ENCODE results near the gene LASP1NB.

LASP1NB gene

DNA sequence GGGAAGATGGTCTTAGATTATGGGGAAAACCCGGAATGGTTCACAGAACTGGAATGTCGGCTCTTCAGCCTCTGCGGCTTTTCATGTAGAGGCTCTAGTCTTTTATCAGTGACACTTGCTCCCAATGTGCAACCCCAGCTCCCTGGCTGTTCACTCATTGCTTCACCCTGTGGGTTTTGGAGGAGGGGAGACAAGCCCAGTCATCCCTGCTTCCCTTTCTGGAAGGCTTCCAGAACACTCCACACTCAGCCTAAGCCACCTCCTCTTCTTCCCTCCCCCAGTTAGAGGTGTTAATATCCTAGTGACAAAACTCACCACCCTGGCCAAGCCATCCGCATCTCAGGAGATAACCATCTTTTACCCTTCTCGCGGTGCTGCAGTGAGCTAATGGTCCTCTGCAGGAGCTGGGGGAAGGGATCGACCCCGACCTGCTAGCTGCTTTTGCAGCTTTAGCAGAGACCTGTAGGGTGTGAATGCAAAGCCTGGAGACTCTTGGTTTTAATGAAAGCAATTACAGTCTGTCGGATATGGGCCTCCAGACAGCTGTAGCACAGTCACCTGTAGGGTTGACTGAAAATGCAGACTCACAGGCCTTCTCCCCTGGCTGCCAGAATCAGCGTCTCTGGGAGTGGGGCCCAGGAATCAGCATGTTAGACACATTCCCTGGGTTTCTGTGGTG lies 24.3 kb upstream of the LASP1NB start:
- no peak overlapping the region for H3K9ac ChIP-seq (ENCODE audit: low read depth in 1 of 2, low read length in 2 of 2)
- WGBS: 43% methylated on average over 10 of the region's 10 CpGs
- peak overlapping the region in 1 of 2 donors; percentile 34 for H3K27ac ChIP-seq (ENCODE audit: low read depth in 1 of 2, low read length in 2 of 2)
- no peaks in the 10 kb centered on the region for H3K27me3 ChIP-seq (ENCODE audit: control insufficient read depth in 4 of 4, insufficient read depth in 4 of 4, low read length in 3 of 4)
- no peaks in the 10 kb centered on the region for H3K9me3 ChIP-seq (ENCODE audit: control insufficient read depth in 4 of 4, low read length in 3 of 4)
- no peak for DNase-seq (ENCODE audit: low spot score)
- no peak overlapping the region for H3K4me3 ChIP-seq (ENCODE audit: low read depth in 1 of 3, low read length in 3 of 3)
- TF ChIP-seq, protein P1, sequence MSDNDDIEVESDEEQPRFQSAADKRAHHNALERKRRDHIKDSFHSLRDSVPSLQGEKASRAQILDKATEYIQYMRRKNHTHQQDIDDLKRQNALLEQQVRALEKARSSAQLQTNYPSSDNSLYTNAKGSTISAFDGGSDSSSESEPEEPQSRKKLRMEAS (IDR thresholded peaks at IDR 0.05): peak; percentile 26
- peak in 1 of 2 donors; percentile 1 for TF ChIP-seq RAD21 (IDR thresholded peaks at IDR 0.05)
- TF ChIP-seq TAF1 (conservative IDR thresholded peaks at IDR 0.05): no peak
- peak; percentile 76 for TF ChIP-seq NR2F2 (IDR thresholded peaks at IDR 0.05)
- TF ChIP-seq RXRA (IDR thresholded peaks at IDR 0.05): no peak
- TF ChIP-seq SP1 (IDR thresholded peaks at IDR 0.05): peak; percentile 31
- no peak for TF ChIP-seq GABPA (IDR thresholded peaks at IDR 0.05 in 1 of 2, conservative IDR thresholded peaks at IDR 0.05 in 1 of 2)
- H3K4me1 ChIP-seq (ENCODE audit: control insufficient read depth in 4 of 4, insufficient read depth in 4 of 4, low read length in 3 of 4): peaks cover 16 to 44% (median 39%) of the 10 kb centered on the region in 4 donors
- peaks cover 0 to 12% (median 7%) of the 10 kb centered on the region in 4 donors for H3K36me3 ChIP-seq (ENCODE audit: control insufficient read depth in 4 of 4, insufficient read depth in 3 of 4, low read depth in 1 of 4, low read length in 3 of 4)

DNA sequence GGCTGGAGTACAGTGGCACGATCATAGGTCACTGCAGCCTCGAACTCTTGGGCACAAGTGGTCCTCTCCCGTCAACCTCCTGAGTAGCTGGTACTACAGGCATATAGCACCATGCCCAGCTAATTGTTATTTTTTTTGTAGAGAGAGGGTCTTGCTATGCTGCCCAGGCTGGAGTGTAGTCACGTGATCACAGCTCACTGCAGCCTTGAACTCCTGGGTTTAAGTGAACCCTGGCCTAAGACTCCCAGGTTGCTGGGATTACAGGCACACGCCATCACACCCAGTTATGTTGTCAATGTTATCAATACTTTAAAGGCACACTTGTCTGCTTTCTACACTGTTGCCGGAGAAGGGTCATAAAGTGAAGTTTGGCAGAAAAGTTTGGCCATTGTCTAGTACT lies 22.0 kb upstream of the LASP1NB start:
- WGBS: 95% methylated on average over 6 of the region's 6 CpGs
- H3K4me3 ChIP-seq (ENCODE audit: low read depth in 1 of 3, low read length in 3 of 3): no peak overlapping the region
- TF ChIP-seq NR2F2 (IDR thresholded peaks at IDR 0.05): no peak
- TF ChIP-seq HNF4G (IDR thresholded peaks at IDR 0.05): no peak
- H3K27me3 ChIP-seq (ENCODE audit: control insufficient read depth in 4 of 4, insufficient read depth in 4 of 4, low read length in 3 of 4): no peaks in the 10 kb centered on the region
- H3K4me1 ChIP-seq (ENCODE audit: control insufficient read depth in 4 of 4, insufficient read depth in 4 of 4, low read length in 3 of 4): peaks cover 5 to 24% (median 18%) of the 10 kb centered on the region in 4 donors
- H3K27ac ChIP-seq (ENCODE audit: low read depth in 1 of 2, low read length in 2 of 2): no peak overlapping the region
- H3K36me3 ChIP-seq (ENCODE audit: control insufficient read depth in 4 of 4, insufficient read depth in 3 of 4, low read depth in 1 of 4, low read length in 3 of 4): peaks cover 2 to 12% (median 7%) of the 10 kb centered on the region in 4 donors
- H3K9ac ChIP-seq (ENCODE audit: low read depth in 1 of 2, low read length in 2 of 2): no peak overlapping the region
- no peak for DNase-seq (ENCODE audit: low spot score)
- no peaks in the 10 kb centered on the region for H3K9me3 ChIP-seq (ENCODE audit: control insufficient read depth in 4 of 4, low read length in 3 of 4)

DNA sequence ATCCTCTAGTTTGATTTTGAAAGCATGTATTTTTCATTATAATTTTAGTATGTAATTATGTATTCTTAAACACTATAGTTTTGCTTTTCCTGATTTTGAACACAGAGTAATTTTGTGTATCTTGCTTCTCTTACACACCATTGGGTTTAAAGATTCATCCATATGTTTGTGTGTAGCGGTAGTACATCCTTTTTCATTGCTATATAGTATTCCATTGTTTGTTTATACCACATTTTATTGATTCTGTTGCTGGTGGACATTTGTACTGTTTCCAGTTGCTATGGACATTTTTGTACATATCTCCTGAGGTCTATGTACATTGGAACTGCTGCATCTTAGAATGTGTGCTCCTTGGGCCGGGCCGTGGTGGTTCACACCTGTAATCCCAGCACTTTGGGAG lies 20.5 kb upstream of the LASP1NB start:
- no peak overlapping the region for H3K4me3 ChIP-seq (ENCODE audit: low read depth in 1 of 3, low read length in 3 of 3)
- TF ChIP-seq SP1 (IDR thresholded peaks at IDR 0.05) (no peak), HNF4A (conservative IDR thresholded peaks at IDR 0.05) (no peak), FOXA1 (IDR thresholded peaks at IDR 0.05) (no peak), YY1 (IDR thresholded peaks at IDR 0.05) (no peak), JUND (IDR thresholded peaks at IDR 0.05) (no peak)
- TF ChIP-seq, protein P2, sequence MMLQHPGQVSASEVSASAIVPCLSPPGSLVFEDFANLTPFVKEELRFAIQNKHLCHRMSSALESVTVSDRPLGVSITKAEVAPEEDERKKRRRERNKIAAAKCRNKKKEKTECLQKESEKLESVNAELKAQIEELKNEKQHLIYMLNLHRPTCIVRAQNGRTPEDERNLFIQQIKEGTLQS (IDR thresholded peaks at IDR 0.05): no peak
- TF ChIP-seq, protein P3, sequence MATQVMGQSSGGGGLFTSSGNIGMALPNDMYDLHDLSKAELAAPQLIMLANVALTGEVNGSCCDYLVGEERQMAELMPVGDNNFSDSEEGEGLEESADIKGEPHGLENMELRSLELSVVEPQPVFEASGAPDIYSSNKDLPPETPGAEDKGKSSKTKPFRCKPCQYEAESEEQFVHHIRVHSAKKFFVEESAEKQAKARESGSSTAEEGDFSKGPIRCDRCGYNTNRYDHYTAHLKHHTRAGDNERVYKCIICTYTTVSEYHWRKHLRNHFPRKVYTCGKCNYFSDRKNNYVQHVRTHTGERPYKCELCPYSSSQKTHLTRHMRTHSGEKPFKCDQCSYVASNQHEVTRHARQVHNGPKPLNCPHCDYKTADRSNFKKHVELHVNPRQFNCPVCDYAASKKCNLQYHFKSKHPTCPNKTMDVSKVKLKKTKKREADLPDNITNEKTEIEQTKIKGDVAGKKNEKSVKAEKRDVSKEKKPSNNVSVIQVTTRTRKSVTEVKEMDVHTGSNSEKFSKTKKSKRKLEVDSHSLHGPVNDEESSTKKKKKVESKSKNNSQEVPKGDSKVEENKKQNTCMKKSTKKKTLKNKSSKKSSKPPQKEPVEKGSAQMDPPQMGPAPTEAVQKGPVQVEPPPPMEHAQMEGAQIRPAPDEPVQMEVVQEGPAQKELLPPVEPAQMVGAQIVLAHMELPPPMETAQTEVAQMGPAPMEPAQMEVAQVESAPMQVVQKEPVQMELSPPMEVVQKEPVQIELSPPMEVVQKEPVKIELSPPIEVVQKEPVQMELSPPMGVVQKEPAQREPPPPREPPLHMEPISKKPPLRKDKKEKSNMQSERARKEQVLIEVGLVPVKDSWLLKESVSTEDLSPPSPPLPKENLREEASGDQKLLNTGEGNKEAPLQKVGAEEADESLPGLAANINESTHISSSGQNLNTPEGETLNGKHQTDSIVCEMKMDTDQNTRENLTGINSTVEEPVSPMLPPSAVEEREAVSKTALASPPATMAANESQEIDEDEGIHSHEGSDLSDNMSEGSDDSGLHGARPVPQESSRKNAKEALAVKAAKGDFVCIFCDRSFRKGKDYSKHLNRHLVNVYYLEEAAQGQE (IDR thresholded peaks at IDR 0.05): no peak
- TF ChIP-seq, protein P1 (IDR thresholded peaks at IDR 0.05): no peak
- no peak overlapping the region for H3K9ac ChIP-seq (ENCODE audit: low read depth in 1 of 2, low read length in 2 of 2)
- H3K4me1 ChIP-seq (ENCODE audit: control insufficient read depth in 4 of 4, insufficient read depth in 4 of 4, low read length in 3 of 4): peaks cover 4 to 11% (median 10%) of the 10 kb centered on the region in 4 donors
- WGBS: 96% methylated on average over 3 of the region's 3 CpGs
- H3K9me3 ChIP-seq (ENCODE audit: control insufficient read depth in 4 of 4, low read length in 3 of 4): no peaks in the 10 kb centered on the region
- no peak overlapping the region for H3K27ac ChIP-seq (ENCODE audit: low read depth in 1 of 2, low read length in 2 of 2)
- no peaks in the 10 kb centered on the region for H3K27me3 ChIP-seq (ENCODE audit: control insufficient read depth in 4 of 4, insufficient read depth in 4 of 4, low read length in 3 of 4)
- no peak for DNase-seq (ENCODE audit: low spot score)
- peaks cover 4 to 10% (median 8%) of the 10 kb centered on the region in 4 donors for H3K36me3 ChIP-seq (ENCODE audit: control insufficient read depth in 4 of 4, insufficient read depth in 3 of 4, low read depth in 1 of 4, low read length in 3 of 4)
